Kidney glomerular epithelial cell (primary cell): Measurements from ENCODE around the gene ANAPC1.
"Not testable (repeated sequence)": the region's sequence is repeated elsewhere in the genome, so short reads cannot be mapped to it uniquely, and the experiment has no call there.

Experiments used
- DNase-seq: peaks from one replicate; lab custom pipeline; 2025; lab: John Stamatoyannopoulos, UW

ANAPC1 gene

GRCh38 chr2:111905475-111905869 lies 21.5 kb upstream of the ANAPC1 start:
- DNase-seq, result not testable (repeated sequence)

- no peak for DNase-seq
Observed at GRCh38 chr2:111904726-111905474, 20.9 kb upstream of the ANAPC1 start.

- no peak for DNase-seq
Observed at GRCh38 chr2:111903930-111904439, 20.0 kb upstream of the ANAPC1 start.

- DNase-seq, result no peak
Observed at GRCh38 chr2:111903516-111903915, 19.5 kb upstream of the ANAPC1 start.

- DNase-seq, result peak; percentile 64
Observed at GRCh38 chr2:111900859-111901258, 16.9 kb upstream of the ANAPC1 start.

- DNase-seq, result no peak
Observed at GRCh38 chr2:111898703-111899514, 14.9 kb upstream of the ANAPC1 start.

GRCh38 chr2:111897924-111898702 lies 14.1 kb upstream of the ANAPC1 start, which contains the start of gene MERTK:
TSS of gene MERTK (plus strand) at chr2:111898607. CDS start at chr2:111898736, 129 bp downstream.
- peak; percentile 68 for DNase-seq

GRCh38 chr2:111897630-111897923 lies 13.6 kb upstream of the ANAPC1 start:
- DNase-seq, result no peak

GRCh38 chr2:111896576-111896975 lies 12.6 kb upstream of the ANAPC1 start:
- DNase-seq, result no peak

- DNase-seq, result no peak
Observed at GRCh38 chr2:111896024-111896423, 12.0 kb upstream of the ANAPC1 start.

- no peak for DNase-seq
Observed at GRCh38 chr2:111884592-111884964, 585 bp upstream of the ANAPC1 start.

GRCh38 chr2:111872806-111873205 lies 11.2 kb downstream of the ANAPC1 start:
- DNase-seq, result not testable (repeated sequence)

GRCh38 chr2:111865124-111865523 lies 18.9 kb downstream of the ANAPC1 start:
- not testable (repeated sequence) for DNase-seq

- DNase-seq, result peak; percentile 1
Observed at GRCh38 chr2:111860005-111860404, 24.0 kb downstream of the ANAPC1 start.

GRCh38 chr2:111852544-111852943 lies 31.4 kb downstream of the ANAPC1 start:
- not testable (repeated sequence) for DNase-seq

- DNase-seq, result peak; percentile 1
Observed at GRCh38 chr2:111850646-111851045, 33.3 kb downstream of the ANAPC1 start.

- DNase-seq, result not testable (repeated sequence)
Observed at GRCh38 chr2:111839625-111840282, 44.2 kb downstream of the ANAPC1 start.

- not testable (repeated sequence) for DNase-seq
Observed at GRCh38 chr2:111838992-111839391, 45.0 kb downstream of the ANAPC1 start.

GRCh38 chr2:111834221-111834620 lies 49.8 kb downstream of the ANAPC1 start:
- not testable (repeated sequence) for DNase-seq

GRCh38 chr2:111830479-111830878 lies 53.5 kb downstream of the ANAPC1 start:
- not testable (repeated sequence) for DNase-seq

- DNase-seq, result not testable (repeated sequence)
Observed at GRCh38 chr2:111828217-111828766, 55.7 kb downstream of the ANAPC1 start.
